Left lung (tissue), 10 donors: ENCODE results near the gene BTRC. TPM values are rescaled to one million over a fixed set of nuclear protein-coding genes. Genes with fewer than 3 reads are reported as not detected.

Experiments
- ATAC-seq: fragments of 200-7000 bp; cut with Tn5 transposase; one replicate; pipeline ENCODE4 v1.9.1; 2020; ENCODE audit warnings: moderate library complexity
- DNase-seq, 4 donors: peaks; one replicate each; pipeline ENCODE4 v3.0.0-alpha.2; 2013 to 2020
- H3K27ac ChIP-seq, 2 donors: fragments of 200-600 bp; sonication (generic) in 1 of 2; one replicate each; pipeline versions ENCODE4 v1.5.0 to v1.8.0; 2020 to 2021
- H3K27me3 ChIP-seq, 2 donors: fragments of 200-600 bp; sonication (generic) in 1 of 2; one replicate each; pipeline versions ENCODE4 v1.5.0 to v1.8.0; 2020 to 2021
- H3K36me3 ChIP-seq, 2 donors: fragments of 200-600 bp; sonication (generic) in 1 of 2; one replicate each; pipeline versions ENCODE4 v1.5.0 to v1.8.0; 2020 to 2021
- H3K4me1 ChIP-seq, 2 donors: fragments of 200-600 bp; one replicate each; pipeline ENCODE4 v1.8.0; 2021
- H3K4me3 ChIP-seq, 2 donors: fragments of 200-600 bp; sonication (generic) in 1 of 2; one replicate each; pipeline versions ENCODE4 v1.5.0 to v1.8.0; 2020 to 2021; ENCODE audit warnings: mild to moderate bottlenecking in 1 of 2
- H3K9me3 ChIP-seq, 2 donors: fragments of 200-600 bp; sonication (generic) in 1 of 2; one replicate each; pipeline versions ENCODE4 v1.5.0 to v1.8.0; 2020 to 2021
- intact Hi-C, 2 donors: fragments of 100-400 bp; cut with DNase I; formaldehyde crosslinking; loops; one replicate each; pipeline versions ENCODE4 v1.11.2 to v1.14.2; 2022
- polyA plus RNA-seq, 6 donors: library from polyadenylated mRNA; unstranded; fragments of 120-200 nt; gene quantifications; one replicate each; pipeline ENCODE4 v1.2.1, GENCODE V29; 2013; ENCODE audit not compliant: insufficient read length in 6 of 6
- total RNA-seq, 2 donors: library from RNA; stranded (reverse); fragmentation: NEBNext Ultra II Directional; extraction: Animal tissue kit (Norgen Biotek cat#: 25700); gene quantifications; one replicate each; pipeline ENCODE4 v1.2.1, GENCODE V29; 2021
- TF ChIP-seq, protein P1 (sequence below), 2 donors: fragments of 200-600 bp; sonication (generic) in 1 of 2; IDR thresholded peaks; one replicate each; pipeline versions ENCODE4 v1.5.0 to v1.8.0; 2021; ENCODE audit warnings: antibody characterized with exemption in 2 of 2
- donor health status: DM: no; HTN: yes; CAD: no.
- donor health status: DM: no; HTN: no; CAD: no.

BTRC gene
- total and polyA plus RNA-seq, 8 donors: 16.8 to 28.7 (median 25.1) TPM

DNA sequence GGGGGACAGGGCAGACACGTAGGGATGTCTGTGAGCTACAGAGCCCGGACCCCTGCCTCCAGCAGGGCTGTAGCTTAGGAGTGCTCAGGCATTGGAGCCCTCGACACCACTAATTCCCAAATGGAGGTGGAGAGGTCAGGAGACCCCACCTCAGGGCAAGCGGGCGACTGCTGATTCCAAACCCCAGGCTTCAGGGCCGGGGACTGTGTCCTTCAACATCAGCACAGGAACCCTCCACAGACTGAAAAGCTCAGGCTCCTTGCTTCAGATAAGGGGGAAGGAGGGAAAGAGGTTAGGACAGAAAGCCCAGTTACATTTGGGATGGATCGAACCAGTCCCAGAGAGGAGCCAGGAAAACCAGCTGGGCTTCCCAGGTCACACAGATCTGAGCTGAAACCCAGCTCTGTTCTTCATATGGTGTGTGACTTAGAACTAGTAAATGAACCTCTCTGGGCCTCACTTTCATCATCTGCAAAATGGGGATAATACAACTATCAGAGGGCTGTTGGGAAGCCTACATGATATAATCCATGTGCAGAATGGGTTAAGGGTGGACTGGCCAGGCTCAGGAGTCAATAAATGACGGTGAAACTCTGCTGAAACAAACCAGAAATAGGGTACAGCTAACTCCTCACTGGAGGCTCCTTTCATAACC, 217.4 kb downstream of the BTRC start:
- Histone ChIP-seq H3K4me1 (peaks cover 13 to 23% of the 10 kb centered on the region in 2 donors), H3K4me3 (no peak overlapping the region), H3K36me3 (no peaks in the 10 kb centered on the region), H3K9me3 (peaks cover 0 to 7% of the 10 kb centered on the region in 2 donors), H3K27ac (no peak overlapping the region), H3K27me3 (peaks cover 24 to 46% of the 10 kb centered on the region in 2 donors)
- TF ChIP-seq, protein P1, sequence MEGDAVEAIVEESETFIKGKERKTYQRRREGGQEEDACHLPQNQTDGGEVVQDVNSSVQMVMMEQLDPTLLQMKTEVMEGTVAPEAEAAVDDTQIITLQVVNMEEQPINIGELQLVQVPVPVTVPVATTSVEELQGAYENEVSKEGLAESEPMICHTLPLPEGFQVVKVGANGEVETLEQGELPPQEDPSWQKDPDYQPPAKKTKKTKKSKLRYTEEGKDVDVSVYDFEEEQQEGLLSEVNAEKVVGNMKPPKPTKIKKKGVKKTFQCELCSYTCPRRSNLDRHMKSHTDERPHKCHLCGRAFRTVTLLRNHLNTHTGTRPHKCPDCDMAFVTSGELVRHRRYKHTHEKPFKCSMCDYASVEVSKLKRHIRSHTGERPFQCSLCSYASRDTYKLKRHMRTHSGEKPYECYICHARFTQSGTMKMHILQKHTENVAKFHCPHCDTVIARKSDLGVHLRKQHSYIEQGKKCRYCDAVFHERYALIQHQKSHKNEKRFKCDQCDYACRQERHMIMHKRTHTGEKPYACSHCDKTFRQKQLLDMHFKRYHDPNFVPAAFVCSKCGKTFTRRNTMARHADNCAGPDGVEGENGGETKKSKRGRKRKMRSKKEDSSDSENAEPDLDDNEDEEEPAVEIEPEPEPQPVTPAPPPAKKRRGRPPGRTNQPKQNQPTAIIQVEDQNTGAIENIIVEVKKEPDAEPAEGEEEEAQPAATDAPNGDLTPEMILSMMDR (IDR thresholded peaks at IDR 0.05): no peak
- DNase-seq: no peak
- intact Hi-C loops: no loop called here
- ATAC-seq: no peak

DNA sequence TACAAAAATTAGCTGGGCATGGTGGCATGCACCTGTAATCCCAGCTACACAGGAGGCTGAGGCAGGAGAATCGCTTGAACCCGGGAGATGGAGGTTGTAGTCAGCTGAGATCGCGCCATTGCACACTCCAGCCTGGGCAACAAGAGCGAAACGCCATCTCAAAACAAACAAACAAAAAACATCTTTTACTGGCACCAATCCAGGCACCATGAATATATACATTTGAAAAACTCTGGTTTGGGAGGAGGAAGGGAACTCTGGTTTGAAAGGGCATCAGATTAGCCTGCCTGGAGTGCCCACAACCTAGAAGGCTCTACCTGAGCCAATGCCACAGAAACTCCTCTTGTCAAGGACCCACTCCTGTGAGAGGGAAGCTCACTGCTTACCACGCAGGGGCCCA, 218.2 kb downstream of the BTRC start:
- intact Hi-C loops: no loop called here
- Histone ChIP-seq H3K27ac (no peak overlapping the region), H3K9me3 (peaks cover 0 to 7% of the 10 kb centered on the region in 2 donors), H3K4me3 (no peak overlapping the region), H3K4me1 (peaks cover 13 to 19% of the 10 kb centered on the region in 2 donors), H3K36me3 (no peaks in the 10 kb centered on the region), H3K27me3 (peaks cover 18 to 39% of the 10 kb centered on the region in 2 donors)
- ATAC-seq: no peak
- TF ChIP-seq, protein P1 (IDR thresholded peaks at IDR 0.05): no peak
- no peak for DNase-seq

DNA sequence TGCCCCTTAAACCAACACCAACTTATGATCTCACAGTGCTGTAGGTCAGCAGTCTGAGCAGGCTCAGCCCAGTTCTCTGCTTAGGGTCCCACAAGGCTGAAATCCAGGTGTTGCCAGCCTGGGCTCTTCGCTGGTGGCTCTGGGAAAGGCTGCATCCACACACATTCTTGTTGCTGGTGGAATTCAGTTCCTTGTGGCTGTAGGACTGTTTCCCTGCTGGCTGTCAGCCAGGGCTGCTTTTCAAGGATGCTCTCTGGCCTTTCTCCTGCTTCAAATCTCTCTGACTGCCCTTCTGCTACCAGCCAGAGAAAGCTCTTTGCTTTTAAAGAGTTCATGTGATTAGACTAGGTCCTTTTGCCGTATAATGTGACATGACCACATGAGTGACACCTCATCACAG, 218.8 kb downstream of the BTRC start:
- Histone ChIP-seq H3K4me1 (peaks cover 13 to 19% of the 10 kb centered on the region in 2 donors), H3K4me3 (no peak overlapping the region), H3K9me3 (peaks cover 0 to 7% of the 10 kb centered on the region in 2 donors), H3K27ac (no peak overlapping the region), H3K36me3 (peaks cover 0 to 5% of the 10 kb centered on the region in 2 donors), H3K27me3 (peaks cover 12 to 32% of the 10 kb centered on the region in 2 donors)
- TF ChIP-seq, protein P1 (IDR thresholded peaks at IDR 0.05): no peak
- DNase-seq (no peak), ATAC-seq (no peak)
- intact Hi-C loops: no loop called here

DNA sequence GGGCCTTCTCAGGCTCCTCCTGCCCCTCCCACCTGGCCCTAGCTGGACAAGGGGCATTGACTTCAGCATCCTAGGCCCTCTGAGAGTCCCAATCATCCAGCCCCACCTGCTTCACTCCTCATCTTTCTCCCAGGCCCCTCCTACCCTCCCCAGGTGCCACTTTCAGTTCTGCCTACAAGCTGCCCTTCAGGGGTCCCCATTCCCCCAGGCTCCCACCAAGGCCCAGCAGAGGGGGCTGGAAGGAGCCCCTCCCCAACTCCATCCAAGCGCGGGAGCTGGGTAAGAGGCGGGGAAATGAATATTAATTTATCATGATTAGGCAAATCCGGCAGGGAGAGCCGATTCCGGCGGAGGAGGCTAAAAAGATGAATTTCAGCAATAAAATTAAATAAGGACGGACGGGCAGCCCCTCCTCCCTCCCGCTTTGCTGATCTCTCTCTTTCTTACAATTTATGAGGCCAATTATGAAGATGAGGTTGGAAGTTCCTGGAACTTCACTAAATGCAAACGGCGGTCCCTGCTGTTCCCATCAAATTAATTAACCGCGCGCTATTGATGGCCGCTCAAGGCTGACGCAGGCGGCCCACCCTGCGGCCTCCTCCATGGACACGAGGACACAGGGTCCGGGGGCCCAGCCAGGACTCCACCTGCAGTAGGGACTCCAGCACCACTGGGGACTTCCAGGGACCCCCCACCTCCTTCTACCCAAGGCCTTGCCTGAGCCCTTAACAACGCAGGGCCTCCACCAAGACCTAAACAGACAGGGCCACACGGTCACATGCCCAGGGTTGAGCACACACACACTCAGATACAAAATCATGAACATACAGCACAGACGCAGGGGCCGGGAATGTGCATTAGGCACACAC, 220.2 kb downstream of the BTRC start:
- intact Hi-C loops: no loop called here
- ATAC-seq: no peak

More for the DNA sequence above, 220.2 kb downstream of the BTRC start:
- Histone ChIP-seq H3K9me3 (peaks cover 0 to 7% of the 10 kb centered on the region in 2 donors), H3K4me3 (no peak overlapping the region), H3K4me1 (peaks cover 13 to 19% of the 10 kb centered on the region in 2 donors), H3K27ac (no peak overlapping the region), H3K36me3 (peaks cover 0 to 18% of the 10 kb centered on the region in 2 donors), H3K27me3 (peaks cover 9 to 19% of the 10 kb centered on the region in 2 donors)
- no peak for DNase-seq
- TF ChIP-seq, protein P1 (IDR thresholded peaks at IDR 0.05): no peak
